Posterior vena cava (tissue), 2 donors: ENCODE data around the gene SLC17A2. TPM values are rescaled to one million over a fixed set of nuclear protein-coding genes. Genes with fewer than 3 reads are reported as not detected.
"Not testable (repeated sequence)": the region's sequence is repeated elsewhere in the genome, so short reads cannot be mapped to it uniquely, and the experiment has no call there.

Experiments used
- DNase-seq: peaks from one replicate; pipeline ENCODE4 v3.0.0-alpha.2; 2020; ENCODE audit warnings: low spot score
- intact Hi-C, 2 donors: fragments of 100-400 bp; cut with DNase I; formaldehyde crosslinking; loops; one replicate each; pipeline versions ENCODE4 v1.14.1 to v1.14.2; 2022 to 2023
- total RNA-seq, 2 donors: library from RNA; stranded (reverse); fragmentation: NEBNext Ultra II Directional; extraction: Animal tissue kit (Norgen Biotek cat#: 25700); gene quantifications; one replicate each; pipeline ENCODE4 v1.2.1, GENCODE V29; 2021
- donor health status: DM: yes; HTN: yes; CAD: no.
- donor health status: DM: yes; HTN: yes; CAD: no.

Gene SLC17A2
- total RNA-seq, 2 donors from 2014 or later = not detected

GRCh38 chr6:25953733-25954132 lies 23.2 kb upstream of the SLC17A2 start:
- intact Hi-C loops = no loop called here
- no peak for DNase-seq

GRCh38 chr6:25952535-25952934 lies 22.0 kb upstream of the SLC17A2 start:
- intact Hi-C loops = no loop called here
- DNase-seq = no peak

GRCh38 chr6:25951296-25952032 lies 21.0 kb upstream of the SLC17A2 start:
- no peak for DNase-seq
- intact Hi-C loops = no loop called here

GRCh38 chr6:25950297-25950696 lies 19.8 kb upstream of the SLC17A2 start:
- DNase-seq = no peak
- intact Hi-C loops = no loop called here

- intact Hi-C loops = no loop called here
- no peak for DNase-seq
These were observed 19.2 kb upstream of the SLC17A2 start for GRCh38 chr6:25949695-25950094.

GRCh38 chr6:25947492-25947891 lies 17.0 kb upstream of the SLC17A2 start:
- DNase-seq, intact Hi-C loops: not testable (repeated sequence)

- intact Hi-C loops = no loop called here
- DNase-seq = no peak
These were observed 16.1 kb upstream of the SLC17A2 start for GRCh38 chr6:25946631-25947030.

GRCh38 chr6:25945738-25946137 lies 15.2 kb upstream of the SLC17A2 start:
- intact Hi-C loops, DNase-seq: not testable (repeated sequence)

- no peak for DNase-seq
- intact Hi-C loops = no loop called here
These were observed 14.4 kb upstream of the SLC17A2 start for GRCh38 chr6:25944688-25945574.

GRCh38 chr6:25943887-25944286 lies 13.4 kb upstream of the SLC17A2 start:
- no peak for DNase-seq
- intact Hi-C loops = no loop called here

- intact Hi-C loops = no loop called here
- no peak for DNase-seq
These were observed 12.2 kb upstream of the SLC17A2 start for GRCh38 chr6:25942561-25943147.

- intact Hi-C loops = no loop called here
These were observed 9.1 kb upstream of the SLC17A2 start for GRCh38 chr6:25939593-25939992.

GRCh38 chr6:25935953-25936352 lies 5.5 kb upstream of the SLC17A2 start:
- DNase-seq = no peak
- intact Hi-C loops = no loop called here

More at GRCh38 chr6:25939593-25939992, 9.1 kb upstream of the SLC17A2 start:
- DNase-seq = no peak

GRCh38 chr6:25934735-25935313 lies 4.3 kb upstream of the SLC17A2 start:
- intact Hi-C loops = no loop called here
- DNase-seq = no peak

- intact Hi-C loops = no loop called here
- DNase-seq = no peak
These were observed 3.7 kb upstream of the SLC17A2 start for GRCh38 chr6:25934156-25934555.

- intact Hi-C loops = no loop called here
- DNase-seq = no peak
These were observed 869 bp upstream of the SLC17A2 start for GRCh38 chr6:25931411-25931709.

GRCh38 chr6:25929785-25930184 lies 706 bp downstream of the SLC17A2 start:
- DNase-seq, intact Hi-C loops: not testable (repeated sequence)

GRCh38 chr6:25928562-25929324 lies 1.7 kb downstream of the SLC17A2 start:
- DNase-seq = no peak
- intact Hi-C loops = no loop called here

GRCh38 chr6:25927756-25928216 lies 2.7 kb downstream of the SLC17A2 start:
- DNase-seq = no peak
- intact Hi-C loops = no loop called here
